H1 (cell line): ENCODE results near the gene NPIPA2. TPM values are rescaled to one million over a fixed set of nuclear protein-coding genes. Genes with fewer than 3 reads are reported as not detected.
"Not testable (repeated sequence)": the region's sequence is repeated elsewhere in the genome, so short reads cannot be mapped to it uniquely, and the experiment has no call there.

ENCODE experiments used
- CTCF ChIA-PET: fragments of 300-600 bp; sonication (Branson Sonifier 250); formaldehyde crosslinking; loops from one replicate; lab custom pipeline; 2021; ENCODE audit not compliant: partially characterized antibody; lab: Charles Lee
- POLR2A ChIA-PET: fragments of 300-600 bp; sonication (Branson Sonifier 250); formaldehyde crosslinking; loops from one replicate; lab custom pipeline; 2021; ENCODE audit warnings: inconsistent platforms; ENCODE audit not compliant: partially characterized antibody; lab: Charles Lee
- DNase-seq, 2 experiments: peaks; one replicate each; pipeline versions ENCODE4 v3.0.0 to v3.0.0-alpha.2; 2010 to 2022; ENCODE audit warnings: low spot score in 2 of 2, low read depth in 1 of 2, mixed read lengths in 1 of 2
- FAIRE-seq: peaks from 2 replicates; lab custom pipeline; 2011; peaks lifted over from hg19 to GRCh38; lab: Jason Lieb, UNC
- H2AFZ ChIP-seq: 2 replicates; pipeline ENCODE4 v1.8.1; 2012; ENCODE audit warnings: low read length, inconsistent platforms
- H2AK5ac ChIP-seq: 2 replicates; pipeline ENCODE4 v1.6.1; 2013; ENCODE audit warnings: low read depth, low read length
- H2BK120ac ChIP-seq: replicated peaks from 2 replicates; pipeline ENCODE3; 2013; ENCODE audit warnings: low read depth, low read length, inconsistent platforms
- H2BK12ac ChIP-seq: 2 replicates; pipeline ENCODE4 v1.6.1; 2013; ENCODE audit warnings: low read depth, low read length
- H2BK15ac ChIP-seq: 2 replicates; pipeline ENCODE4 v1.6.1; 2013; ENCODE audit warnings: low read length
- H2BK20ac ChIP-seq: 2 replicates; pipeline ENCODE4 v1.6.1; 2013; ENCODE audit warnings: low read length
- H2BK5ac ChIP-seq: 2 replicates; pipeline ENCODE4 v1.6.1; 2013; ENCODE audit warnings: low read depth, low read length
- H3K14ac ChIP-seq: 2 replicates; pipeline ENCODE4 v1.6.1; 2013; ENCODE audit warnings: inconsistent platforms; ENCODE audit not compliant: insufficient read length
- H3K18ac ChIP-seq: 2 replicates; pipeline ENCODE4 v1.6.1; 2013; ENCODE audit warnings: low read length; ENCODE audit errors: extremely low read depth
- H3K23ac ChIP-seq: 2 replicates; pipeline ENCODE4 v1.6.1; 2013; ENCODE audit warnings: inconsistent platforms; ENCODE audit not compliant: insufficient read length
- H3K23me2 ChIP-seq: 2 replicates; pipeline ENCODE4 v1.6.1; 2013; ENCODE audit warnings: low read depth, low read length
- H3K27ac ChIP-seq: 2 replicates; pipeline ENCODE4 v1.6.1; 2011; ENCODE audit warnings: low read depth, low read length, inconsistent platforms
- H3K27me3 ChIP-seq, 4 experiments: replicated peaks in 1 of 4; 1 replicate in 1 of 4; 2 replicates in 3 of 4; pipeline versions ENCODE4 v1.6.1 to v1.8.1; 2011 to 2013; ENCODE audit warnings: low read length in 3 of 4, mild to moderate bottlenecking in 3 of 4, inconsistent platforms in 2 of 4, mixed read lengths in 2 of 4, moderate library complexity in 1 of 4; ENCODE audit not compliant: control insufficient read depth in 3 of 4, insufficient read depth in 3 of 4; ENCODE audit errors: extremely low read depth in 1 of 4
- H3K36me3 ChIP-seq, 4 experiments: 2 replicates each; pipeline versions ENCODE4 v1.6.1 to v1.8.1; 2011 to 2013; ENCODE audit warnings: mild to moderate bottlenecking in 4 of 4, low read length in 3 of 4, moderate library complexity in 2 of 4, control low read depth in 1 of 4, inconsistent platforms in 1 of 4; ENCODE audit not compliant: insufficient read depth in 4 of 4, control insufficient read depth in 2 of 4
- H3K4ac ChIP-seq: replicated peaks from 2 replicates; pipeline ENCODE3; 2013; ENCODE audit warnings: low read length, low read depth, mixed read lengths, inconsistent platforms; ENCODE audit not compliant: insufficient read length
- H3K4me1 ChIP-seq, 4 experiments: replicated peaks in 1 of 4; 1 replicate in 1 of 4; 2 replicates in 3 of 4; pipeline versions ENCODE4 v1.6.1 to v1.8.1; 2011 to 2013; ENCODE audit warnings: low read length in 3 of 4, inconsistent platforms in 2 of 4, mixed read lengths in 1 of 4; ENCODE audit not compliant: insufficient read depth in 4 of 4, control insufficient read depth in 3 of 4
- H3K4me2 ChIP-seq, 2 experiments: 2 replicates each; pipeline versions ENCODE4 v1.6.1 to v1.8.1; 2011 to 2013; ENCODE audit warnings: low read depth in 2 of 2, low read length in 2 of 2, control low read depth in 1 of 2, inconsistent platforms in 1 of 2, mild to moderate bottlenecking in 1 of 2; ENCODE audit not compliant: insufficient read depth in 1 of 2
- H3K4me3 ChIP-seq, 4 experiments: fragments of 200-600, 300-600 bp in 1 of 4; sonication (generic), shearing (Covaris generic), sonication (Bioruptor Twin) in 1 of 4; 2 replicates each; pipeline versions ENCODE4 v1.5.1 to v1.8.1; 2011 to 2016; ENCODE audit warnings: low read length in 4 of 4, low read depth in 3 of 4, control low read depth in 2 of 4, inconsistent platforms in 2 of 4, mild to moderate bottlenecking in 2 of 4, mixed read lengths in 1 of 4, moderate library complexity in 1 of 4; ENCODE audit not compliant: insufficient read depth in 2 of 4; ENCODE audit errors: extremely low read depth in 1 of 4
- H3K56ac ChIP-seq: replicated peaks from 2 replicates; pipeline ENCODE3; 2013; ENCODE audit warnings: low read depth, mild to moderate bottlenecking, mixed read lengths, low read length, inconsistent platforms; ENCODE audit not compliant: insufficient read length
- H3K79me1 ChIP-seq: 2 replicates; pipeline ENCODE4 v1.6.1; 2013; ENCODE audit warnings: low read depth, low read length, control low read depth
- H3K79me2 ChIP-seq, 2 experiments: 2 replicates each; pipeline versions ENCODE4 v1.6.1 to v1.8.1; 2012 to 2013; ENCODE audit warnings: low read length in 2 of 2, mild to moderate bottlenecking in 2 of 2, inconsistent platforms in 1 of 2; ENCODE audit not compliant: insufficient read depth in 2 of 2, control insufficient read depth in 1 of 2
- H3K9ac ChIP-seq, 4 experiments: replicated peaks in 1 of 4; 1 replicate in 1 of 4; 2 replicates in 3 of 4; pipeline versions ENCODE4 v1.6.1 to v1.8.1; 2011 to 2013; ENCODE audit warnings: low read depth in 3 of 4, low read length in 3 of 4, control low read depth in 2 of 4, mild to moderate bottlenecking in 2 of 4, moderate library complexity in 2 of 4, inconsistent platforms in 1 of 4; ENCODE audit errors: extremely low read depth in 1 of 4
- H3K9me3 ChIP-seq, 2 experiments: 2 replicates each; pipeline versions ENCODE4 v1.6.1 to v1.8.1; 2012 to 2013; ENCODE audit warnings: mild to moderate bottlenecking in 2 of 2, moderate library complexity in 2 of 2, control low read depth in 1 of 2, inconsistent platforms in 1 of 2, low read depth in 1 of 2, low read length in 1 of 2, mixed read lengths in 1 of 2; ENCODE audit not compliant: insufficient read depth in 2 of 2
- H4K20me1 ChIP-seq, 2 experiments: replicated peaks in 1 of 2; 2 replicates each; pipeline versions ENCODE3 to v1.8.1; 2011 to 2013; ENCODE audit warnings: inconsistent platforms in 2 of 2, low read length in 2 of 2, mild to moderate bottlenecking in 1 of 2; ENCODE audit not compliant: insufficient read depth in 2 of 2, control insufficient read depth in 1 of 2
- H4K5ac ChIP-seq: 2 replicates; pipeline ENCODE4 v1.6.1; 2013; ENCODE audit warnings: low read length, low read depth, mixed read lengths, inconsistent platforms; ENCODE audit not compliant: insufficient read length
- H4K8ac ChIP-seq: 2 replicates; pipeline ENCODE4 v1.8.0; 2013; ENCODE audit warnings: mild to moderate bottlenecking, moderate library complexity, low read length, inconsistent platforms; ENCODE audit not compliant: insufficient read depth; ENCODE audit errors: extremely low read depth
- H4K91ac ChIP-seq: replicated peaks from 2 replicates; pipeline ENCODE3; 2013; ENCODE audit warnings: low read length, mixed read lengths, inconsistent platforms; ENCODE audit not compliant: insufficient read length
- WGBS, 2 experiments: shearing (Covaris generic) in 1 of 2; methylation state at CpG; one replicate each; pipeline versions ENCODE4 v1.1.6 to v1.1.7; 2013 to 2015; ENCODE audit warnings: low lambda C conversion rate in 2 of 2, mixed read lengths in 2 of 2, inconsistent platforms in 1 of 2, low coverage in 1 of 2, missing lambda C conversion rate in 1 of 2; ENCODE audit not compliant: insufficient replicate concordance in 2 of 2, insufficient coverage in 1 of 2, insufficient read length in 1 of 2; ENCODE audit errors: extremely low coverage in 1 of 2, missing lambda C conversion rate in 1 of 2; 5-methylcytosine and 5-hydroxymethylcytosine counted together
- polyA plus RNA-seq, 7 experiments: library from polyadenylated mRNA; depleted of rRNA in 3 of 7; stranded (reverse) in 5 of 7; unstranded in 2 of 7; fragments of >200 nt in 5 of 7; fragments of 200-250 nt in 2 of 7; gene quantifications; 1 replicate in 5 of 7; 2 replicates in 1 of 7; 4 replicates in 1 of 7; pipeline versions ENCODE4 v1.2.1 to v1.2.3, GENCODE V29; 2011 to 2013; ENCODE audit warnings: missing spikeins in 2 of 7, mixed read lengths in 2 of 7
- total RNA-seq: library from RNA; stranded (reverse); fragmentation: NEBNext Ultra II Directional; extraction: Animal tissue kit (Norgen Biotek cat#: 25700); gene quantifications from 2 replicates; pipeline ENCODE4 v1.2.1, GENCODE V29; 2021

Gene NPIPA2
- total and polyA plus RNA-seq, 2 of the 8 experiments (the other 6 are each of a cell fraction or from before 2014, with no cell fraction given) = 8.9 to 16.8 TPM

- H3K36me3 ChIP-seq, CTCF ChIA-PET, H3K79me2 ChIP-seq, H3K79me1 ChIP-seq, FAIRE-seq, H2BK120ac ChIP-seq, H3K14ac ChIP-seq, H3K4me3 ChIP-seq, H3K56ac ChIP-seq, H3K18ac ChIP-seq, H4K91ac ChIP-seq, H2AK5ac ChIP-seq, H3K23ac ChIP-seq, H4K5ac ChIP-seq, H4K8ac ChIP-seq, H3K23me2 ChIP-seq, H3K27ac ChIP-seq, H3K9ac ChIP-seq, H2BK12ac ChIP-seq, H2BK5ac ChIP-seq, H3K4me2 ChIP-seq, H2BK20ac ChIP-seq, H3K27me3 ChIP-seq, H3K4ac ChIP-seq, H4K20me1 ChIP-seq, H2BK15ac ChIP-seq, H3K4me1 ChIP-seq, H2AFZ ChIP-seq, H3K9me3 ChIP-seq, DNase-seq, POLR2A ChIA-PET: not testable (repeated sequence)
- WGBS, 2 experiments = no CpG with 5 or more reads among the region's 5 CpGs
These were observed 47.2 kb downstream of the NPIPA2 start for GRCh38 chr16:14789577-14789976.

DNA sequence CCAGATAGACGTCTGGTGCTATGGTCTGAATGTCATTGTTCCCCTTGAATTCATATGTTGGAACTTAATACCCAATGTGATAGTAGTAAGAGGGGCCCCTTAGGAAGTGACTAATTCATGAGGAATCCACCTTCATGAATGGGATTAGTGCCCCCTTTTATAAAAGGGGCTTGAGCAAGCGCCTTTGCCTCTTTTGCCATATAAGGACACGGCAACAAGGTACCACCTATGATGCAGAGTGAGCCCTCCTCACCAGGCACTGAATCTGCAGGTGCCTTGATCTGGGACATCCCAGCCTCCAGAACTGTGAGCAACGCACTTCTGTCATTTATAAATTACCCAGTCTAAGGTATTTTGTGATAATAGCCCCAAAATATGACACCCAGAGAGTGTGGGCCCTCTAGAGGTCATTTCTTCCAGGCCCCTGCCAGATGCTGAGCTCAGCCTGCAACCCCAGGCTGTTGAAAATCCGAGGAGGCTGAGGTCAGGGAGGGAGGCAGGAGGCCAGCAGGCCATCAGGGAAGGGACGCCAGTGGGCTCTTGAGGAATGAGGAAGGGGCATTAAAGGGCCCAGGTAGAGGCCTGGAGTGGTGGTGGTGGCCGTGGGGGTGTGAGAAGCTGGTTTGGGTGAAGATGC, 48.1 kb downstream of the NPIPA2 start:
- H3K36me3 ChIP-seq, H2BK120ac ChIP-seq, H3K79me1 ChIP-seq, H2AFZ ChIP-seq, H3K14ac ChIP-seq, H4K5ac ChIP-seq, H3K23me2 ChIP-seq, POLR2A ChIA-PET, H3K56ac ChIP-seq, H4K91ac ChIP-seq, H3K4me2 ChIP-seq, DNase-seq, H3K18ac ChIP-seq, H2BK12ac ChIP-seq, FAIRE-seq, H3K4me1 ChIP-seq, H2BK20ac ChIP-seq, H4K20me1 ChIP-seq, H2BK15ac ChIP-seq, H3K4ac ChIP-seq, H3K27me3 ChIP-seq, H3K4me3 ChIP-seq, H3K27ac ChIP-seq, H3K9ac ChIP-seq, H3K79me2 ChIP-seq, H3K23ac ChIP-seq, H3K9me3 ChIP-seq, H2BK5ac ChIP-seq, H2AK5ac ChIP-seq, H4K8ac ChIP-seq, CTCF ChIA-PET: not testable (repeated sequence)
- WGBS, 2 experiments = no CpG with 5 or more reads among the region's 7 CpGs
